NCI-H146 treated with DMSO at 0.1 percent for 48 hours (cell line): ENCODE measurements around the gene INPP5D.
"Not testable (repeated sequence)": the region's sequence is repeated elsewhere in the genome, so short reads cannot be mapped to it uniquely, and the experiment has no call there.

ENCODE experiments used
- DNase-seq: peaks from one replicate; lab custom pipeline; 2025; ENCODE audit not compliant: unreplicated experiment; lab: John Stamatoyannopoulos, UW

The INPP5D gene

GRCh38 chr2:233141901-233142300, 81.8 kb downstream of the INPP5D start:
- no peak for DNase-seq

GRCh38 chr2:233142355-233142897, 82.3 kb downstream of the INPP5D start:
- no peak for DNase-seq

- DNase-seq, result no peak
Measured at GRCh38 chr2:233143700-233144331, 83.7 kb downstream of the INPP5D start.

- DNase-seq, result no peak
Measured at GRCh38 chr2:233145726-233146125, 85.6 kb downstream of the INPP5D start.

- DNase-seq, result no peak
Measured at GRCh38 chr2:233146194-233146593, 86.1 kb downstream of the INPP5D start.

- no peak for DNase-seq
Measured at GRCh38 chr2:233147136-233147828, 87.1 kb downstream of the INPP5D start.

GRCh38 chr2:233147829-233148167, 87.7 kb downstream of the INPP5D start:
- DNase-seq, result no peak

GRCh38 chr2:233148354-233148753, 88.2 kb downstream of the INPP5D start:
- no peak for DNase-seq

GRCh38 chr2:233152541-233152940, 92.4 kb downstream of the INPP5D start:
- no peak for DNase-seq

GRCh38 chr2:233153146-233153798, 93.1 kb downstream of the INPP5D start:
- no peak for DNase-seq

GRCh38 chr2:233156001-233156400, 95.9 kb downstream of the INPP5D start:
- DNase-seq, result no peak

- not testable (repeated sequence) for DNase-seq
Measured at GRCh38 chr2:233156461-233156860, 96.3 kb downstream of the INPP5D start.

GRCh38 chr2:233161730-233162129, 101.6 kb downstream of the INPP5D start:
- DNase-seq, result no peak

GRCh38 chr2:233162770-233163169, 102.6 kb downstream of the INPP5D start:
- no peak for DNase-seq

- DNase-seq, result no peak
Measured at GRCh38 chr2:233163486-233164103, 103.5 kb downstream of the INPP5D start.

- DNase-seq, result no peak
Measured at GRCh38 chr2:233164128-233164635, 104.0 kb downstream of the INPP5D start.

GRCh38 chr2:233164967-233165366, 104.8 kb downstream of the INPP5D start:
- no peak for DNase-seq

GRCh38 chr2:233165543-233165894, 105.4 kb downstream of the INPP5D start:
- no peak for DNase-seq

GRCh38 chr2:233165895-233166661, 105.9 kb downstream of the INPP5D start:
- DNase-seq, result no peak

- no peak for DNase-seq
Measured at GRCh38 chr2:233168445-233168844, 108.3 kb downstream of the INPP5D start.

GRCh38 chr2:233168919-233169318, 108.8 kb downstream of the INPP5D start:
- no peak for DNase-seq
